HepG2 (cell line): ENCODE measurements around the gene RMDN2. TPM values are rescaled to one million over a fixed set of nuclear protein-coding genes. Genes with fewer than 3 reads are reported as not detected.

Source experiments
- IKZF5 ChIP-seq: IDR thresholded peaks from 2 replicates; pipeline ENCODE4 v1.6.1; 2018; ENCODE audit warnings: missing genetic modification reagents, mild to moderate bottlenecking, missing compliant biosample characterization
- MLLT10 ChIP-seq: sonication (generic); formaldehyde crosslinking; IDR thresholded peaks from 2 replicates; pipeline ENCODE4 v1.4.0; 2020; ENCODE audit warnings: missing genetic modification reagents
- MYC ChIP-seq: sonication (generic); formaldehyde crosslinking; IDR thresholded peaks from 2 replicates; pipeline ENCODE4 v1.9.0; 2021; ENCODE audit warnings: missing genetic modification reagents, borderline replicate concordance
- PHF20 ChIP-seq: sonication (generic); formaldehyde crosslinking; IDR thresholded peaks from 2 replicates; pipeline ENCODE4 v1.5.0; 2020; ENCODE audit warnings: mild to moderate bottlenecking, missing genetic modification reagents
- POLR2G ChIP-seq: fragments of 200-400 bp; formaldehyde crosslinking; IDR thresholded peaks from 2 replicates; pipeline ENCODE4 v1.6.1; 2018; ENCODE audit warnings: mild to moderate bottlenecking, low read depth, low read length, moderate library complexity
- PRPF4 ChIP-seq: fragments of 200-400 bp; formaldehyde crosslinking; IDR thresholded peaks from 2 replicates; pipeline ENCODE4 v1.6.1; 2016; ENCODE audit warnings: low read length, low read depth; ENCODE audit not compliant: poor library complexity, severe bottlenecking
- REXO4 ChIP-seq: sonication (generic); formaldehyde crosslinking; IDR thresholded peaks from 2 replicates; pipeline ENCODE4 v1.8.0; 2022; ENCODE audit warnings: missing genetic modification reagents, mild to moderate bottlenecking, borderline replicate concordance
- RNF2 ChIP-seq: fragments of 450-650 bp; conservative IDR thresholded peaks from 2 replicates; pipeline ENCODE4 v1.6.1; 2016; ENCODE audit warnings: low read depth
- SMAD1 ChIP-seq: sonication (generic); formaldehyde crosslinking; IDR thresholded peaks from 2 replicates; pipeline ENCODE4 v1.4.0; 2020; ENCODE audit warnings: missing genetic modification reagents, low read depth, mild to moderate bottlenecking, borderline replicate concordance
- SRF ChIP-seq: IDR thresholded peaks from 2 replicates; pipeline ENCODE4 v1.6.1; 2011; ENCODE audit warnings: mild to moderate bottlenecking, low read depth, low read length, moderate library complexity
- TMF1 ChIP-seq: sonication (generic); formaldehyde crosslinking; IDR thresholded peaks from 2 replicates; pipeline ENCODE4 v1.8.1; 2022; ENCODE audit warnings: low read depth, missing genetic modification reagents
- TRIM22 ChIP-seq: fragments of 450-650 bp; IDR thresholded peaks from 2 replicates; pipeline ENCODE4 v1.6.1; 2017
- ZBTB20 ChIP-seq: sonication (generic); formaldehyde crosslinking; IDR thresholded peaks from 2 replicates; pipeline ENCODE4 v1.8.1; 2023; ENCODE audit warnings: missing genetic modification reagents, low read depth, mild to moderate bottlenecking, borderline replicate concordance
- ZNF205 ChIP-seq: IDR thresholded peaks from 2 replicates; pipeline ENCODE4 v1.6.1; 2018; ENCODE audit warnings: missing biosample characterization, missing genetic modification reagents
- ZNF33B ChIP-seq: sonication (generic); formaldehyde crosslinking; IDR thresholded peaks from 2 replicates; pipeline ENCODE4 v1.5.1; 2020; ENCODE audit warnings: mild to moderate bottlenecking, missing genetic modification reagents
- ZNF557 ChIP-seq: sonication (generic); formaldehyde crosslinking; IDR thresholded peaks from 2 replicates; pipeline ENCODE4 v1.4.0; 2020; ENCODE audit warnings: missing genetic modification reagents
- ZNF563 ChIP-seq: sonication (generic); formaldehyde crosslinking; IDR thresholded peaks from 2 replicates; pipeline ENCODE4 v1.8.0; 2022; ENCODE audit warnings: mild to moderate bottlenecking, moderate library complexity, missing genetic modification reagents
- ZNF678 ChIP-seq: sonication (generic); formaldehyde crosslinking; IDR thresholded peaks from 2 replicates; pipeline ENCODE4 v1.4.0; 2020; ENCODE audit warnings: mild to moderate bottlenecking, missing genetic modification reagents
- ZSCAN12 ChIP-seq: sonication (generic); formaldehyde crosslinking; IDR thresholded peaks from 2 replicates; pipeline ENCODE4 v1.9.0; 2021; ENCODE audit warnings: mild to moderate bottlenecking, missing genetic modification reagents
- ZSCAN29 ChIP-seq: sonication (generic); formaldehyde crosslinking; conservative IDR thresholded peaks from 2 replicates; pipeline ENCODE4 v1.4.0; 2020; ENCODE audit warnings: mild to moderate bottlenecking, missing genetic modification reagents
- polyA plus RNA-seq, 8 experiments: library from polyadenylated mRNA; depleted of rRNA in 3 of 8; stranded (reverse) in 7 of 8; unstranded in 1 of 8; fragments of >200 nt; fragmentation: Illumina TruSeq in 4 of 8; extraction: Trizol in 4 of 8; gene quantifications; 2 replicates each; pipeline versions ENCODE4 v1.2.1 to v1.2.3, GENCODE V29; 2011 to 2016; ENCODE audit warnings: low read depth in 4 of 8, missing spikeins in 1 of 8, mixed read lengths in 1 of 8; ENCODE audit not compliant: insufficient read depth in 1 of 8
- total RNA-seq, 5 experiments: library from RNA; depleted of rRNA; stranded (reverse); fragments of >200 nt; fragmentation: Illumina TruSeq; extraction: Trizol; gene quantifications; 2 replicates each; pipeline ENCODE4 v1.2.3, GENCODE V29; 2016; ENCODE audit warnings: low read depth in 1 of 5
- TF ChIP-seq, protein P1 (sequence below): sonication (generic); formaldehyde crosslinking; IDR thresholded peaks from 2 replicates; pipeline ENCODE4 v1.4.0; 2020; ENCODE audit warnings: mild to moderate bottlenecking, missing genetic modification reagents, borderline replicate concordance
- TF ChIP-seq, protein P2 (sequence below): sonication (generic); formaldehyde crosslinking; IDR thresholded peaks from 2 replicates; pipeline ENCODE4 v1.8.0; 2022; ENCODE audit warnings: mild to moderate bottlenecking, missing genetic modification reagents, borderline replicate concordance
- TF ChIP-seq, protein P3 (sequence below): sonication (generic); formaldehyde crosslinking; IDR thresholded peaks from 2 replicates; pipeline ENCODE4 v1.8.1; 2023; ENCODE audit warnings: mild to moderate bottlenecking, moderate library complexity, missing genetic modification reagents

RMDN2 gene
- total and polyA plus RNA-seq, 2 of the 13 experiments (the other 11 are each of a cell fraction or from before 2014, with no cell fraction given) = 2.3 to 8.9 TPM

- TF ChIP-seq, protein P1, sequence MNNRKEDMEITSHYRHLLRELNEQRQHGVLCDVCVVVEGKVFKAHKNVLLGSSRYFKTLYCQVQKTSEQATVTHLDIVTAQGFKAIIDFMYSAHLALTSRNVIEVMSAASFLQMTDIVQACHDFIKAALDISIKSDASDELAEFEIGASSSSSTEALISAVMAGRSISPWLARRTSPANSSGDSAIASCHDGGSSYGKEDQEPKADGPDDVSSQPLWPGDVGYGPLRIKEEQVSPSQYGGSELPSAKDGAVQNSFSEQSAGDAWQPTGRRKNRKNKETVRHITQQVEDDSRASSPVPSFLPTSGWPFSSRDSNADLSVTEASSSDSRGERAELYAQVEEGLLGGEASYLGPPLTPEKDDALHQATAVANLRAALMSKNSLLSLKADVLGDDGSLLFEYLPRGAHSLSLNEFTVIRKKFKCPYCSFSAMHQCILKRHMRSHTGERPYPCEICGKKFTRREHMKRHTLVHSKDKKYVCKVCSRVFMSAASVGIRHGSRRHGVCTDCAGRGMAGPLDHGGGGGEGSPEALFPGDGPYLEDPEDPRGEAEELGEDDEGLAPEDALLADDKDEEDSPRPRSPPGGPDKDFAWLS (CRISPR knock-in tag) = peak; percentile 85; the same call in 1 of the 2 replicates
- TF ChIP-seq RNF2 (peak; percentile 85; the same call in 1 of the 2 replicates), REXO4 (CRISPR knock-in tag) (peak; percentile 84), ZNF557 (CRISPR knock-in tag) (peak; percentile 96), ZNF678 (0 out of 2 replicates have a peak, but pooled peaks have one; percentile 88), TMF1 (CRISPR knock-in tag) (peak; percentile 41), ZSCAN12 (CRISPR knock-in tag) (peak; percentile 67), ZNF563 (CRISPR knock-in tag) (peak; percentile 99), PHF20 (CRISPR knock-in tag) (peak; percentile 92), ZBTB20 (peak; percentile 97), SRF (peak; percentile 40; the same call in 1 of the 2 replicates), SMAD1 (CRISPR knock-in tag) (peak; percentile 95), MYC (peak; percentile 95), ZNF33B (CRISPR knock-in tag) (peak; percentile 97), TRIM22 (no peak), IKZF5 (CRISPR knock-in tag) (peak; percentile 96), ZNF205 (CRISPR knock-in tag) (peak; percentile 59; the same call in 1 of the 2 replicates), PRPF4 (no peak), POLR2G (peak; percentile 98), MLLT10 (CRISPR knock-in tag) (no peak), ZSCAN29 (CRISPR knock-in tag) (no peak; the same call in none of the 2 replicates)
- TF ChIP-seq, protein P2, sequence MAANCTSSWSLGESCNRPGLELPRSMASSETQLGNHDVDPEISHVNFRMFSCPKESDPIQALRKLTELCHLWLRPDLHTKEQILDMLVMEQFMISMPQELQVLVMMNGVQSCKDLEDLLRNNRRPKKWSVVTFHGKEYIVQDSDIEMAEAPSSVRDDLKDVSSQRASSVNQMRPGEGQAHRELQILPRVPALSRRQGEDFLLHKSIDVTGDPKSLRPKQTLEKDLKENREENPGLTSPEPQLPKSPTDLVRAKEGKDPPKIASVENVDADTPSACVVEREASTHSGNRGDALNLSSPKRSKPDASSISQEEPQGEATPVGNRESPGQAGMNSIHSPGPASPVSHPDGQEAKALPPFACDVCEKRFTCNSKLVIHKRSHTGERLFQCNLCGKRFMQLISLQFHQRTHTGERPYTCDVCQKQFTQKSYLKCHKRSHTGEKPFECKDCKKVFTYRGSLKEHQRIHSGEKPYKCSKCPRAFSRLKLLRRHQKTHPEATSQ = peak; percentile 100
- TF ChIP-seq, protein P3, sequence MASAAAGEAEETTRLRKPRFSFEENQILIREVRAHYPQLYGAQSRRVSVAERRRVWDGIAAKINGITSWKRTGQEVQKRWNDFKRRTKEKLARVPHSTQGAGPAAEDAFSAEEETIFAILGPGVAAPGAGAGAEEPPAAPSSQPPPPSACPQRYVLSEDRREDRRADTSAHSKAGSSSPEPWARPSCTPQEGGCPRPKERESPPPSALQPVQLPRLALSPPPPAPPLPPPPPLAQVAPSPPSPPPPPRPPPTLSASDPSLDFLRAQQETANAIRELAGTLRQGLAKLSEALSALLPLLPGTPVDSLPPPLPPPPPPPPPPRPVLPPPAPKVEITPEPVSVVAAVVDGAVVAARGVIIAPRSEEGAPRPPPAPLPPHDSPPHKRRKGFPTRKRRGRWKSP (CRISPR knock-in tag) = peak; percentile 98
Observed at GRCh38 chr2:37925063-37925897, at the start of gene RMDN2 (continued).
